HG02973 (cell line): ENCODE measurements around the gene CLEC18B.
A peak's percentile ranks its signal among the peaks of the same experiment; 100 is the strongest.
"Not testable (repeated sequence)": the region's sequence is repeated elsewhere in the genome, so short reads cannot be mapped to it uniquely, and the experiment has no call there.

Experiments
- ATAC-seq: cut with Tn5 transposase; IDR thresholded peaks from one replicate; pipeline ENCODE4 v1.9.1; 2021; ENCODE audit warnings: moderate library complexity; ENCODE audit not compliant: unreplicated experiment

CLEC18B gene

DNA sequence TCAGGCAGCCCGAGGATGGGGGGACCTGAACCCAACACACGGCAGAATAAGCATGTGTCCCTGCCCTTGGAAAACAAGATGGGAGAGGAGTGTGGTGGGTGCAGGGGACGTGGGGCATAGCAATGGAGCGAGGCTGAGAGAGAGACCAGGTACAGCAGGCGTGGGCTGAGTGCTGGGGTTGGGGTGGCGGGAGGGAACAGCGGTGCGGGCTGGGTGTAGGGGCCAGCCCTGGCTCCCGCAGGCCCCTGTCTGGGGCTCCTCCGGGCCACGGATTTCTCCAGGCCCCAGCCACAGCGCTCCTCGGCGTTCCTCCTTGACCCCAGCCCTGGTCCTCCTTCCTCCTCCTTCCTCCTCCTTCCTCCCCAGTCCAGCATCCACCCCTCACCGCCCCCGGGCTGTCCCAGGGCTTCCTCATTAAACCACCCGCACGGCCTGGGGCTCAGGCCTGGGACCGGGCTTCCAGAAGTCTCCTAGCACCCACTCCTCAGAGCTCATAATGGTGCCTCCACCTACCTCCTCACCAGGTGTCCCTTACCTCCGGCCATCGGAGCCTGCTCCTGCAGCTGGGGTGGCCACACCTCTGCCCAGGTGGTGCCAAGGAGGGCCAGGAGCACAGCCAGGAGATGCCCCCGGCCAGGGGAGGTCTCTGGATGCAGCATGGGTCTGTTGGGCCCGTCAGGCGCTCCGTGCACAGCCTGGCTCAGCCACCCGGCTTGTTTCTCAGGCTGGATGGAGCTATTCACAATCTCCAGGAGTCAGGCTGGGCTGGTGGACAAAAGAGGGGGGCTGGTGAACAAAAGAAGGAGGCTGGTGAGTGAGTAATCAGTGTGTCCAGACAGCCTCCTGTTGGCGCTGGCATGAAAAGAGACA lies at the start of gene CLEC18B:
Gene CLEC18B, minus strand, starts transcription at position 867 of the 870 bp plus-strand sequence. Its CDS starts 208 bp downstream, at position 659.
- not testable (repeated sequence) for ATAC-seq

DNA sequence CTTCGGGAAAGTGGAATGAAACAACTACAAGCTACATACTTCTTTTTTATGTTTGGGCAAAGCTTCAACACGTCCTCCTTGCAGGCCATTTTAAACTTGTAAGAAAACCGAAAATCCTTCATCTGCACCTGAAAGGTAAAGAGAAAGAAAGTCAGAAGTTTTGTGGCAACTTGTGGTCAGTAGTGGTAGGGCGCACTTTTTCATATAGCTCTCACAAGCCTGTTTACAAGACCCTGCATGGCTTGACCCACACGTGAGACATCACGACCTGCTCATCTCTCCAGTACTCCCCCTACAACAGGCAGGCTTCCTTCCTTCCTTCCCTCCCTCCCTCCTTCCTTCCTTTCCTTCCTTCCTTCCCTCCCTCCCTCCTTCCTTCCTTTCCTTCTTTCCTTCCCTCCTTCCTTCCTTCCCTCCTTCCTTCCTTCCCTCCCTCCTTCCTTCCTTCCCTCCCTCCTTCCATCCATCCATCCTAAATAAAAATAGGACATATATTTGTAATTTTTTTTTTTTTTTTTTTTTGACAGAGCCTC lies 48.7 kb upstream of the CLEC18B start:
- ATAC-seq, result no peak

DNA sequence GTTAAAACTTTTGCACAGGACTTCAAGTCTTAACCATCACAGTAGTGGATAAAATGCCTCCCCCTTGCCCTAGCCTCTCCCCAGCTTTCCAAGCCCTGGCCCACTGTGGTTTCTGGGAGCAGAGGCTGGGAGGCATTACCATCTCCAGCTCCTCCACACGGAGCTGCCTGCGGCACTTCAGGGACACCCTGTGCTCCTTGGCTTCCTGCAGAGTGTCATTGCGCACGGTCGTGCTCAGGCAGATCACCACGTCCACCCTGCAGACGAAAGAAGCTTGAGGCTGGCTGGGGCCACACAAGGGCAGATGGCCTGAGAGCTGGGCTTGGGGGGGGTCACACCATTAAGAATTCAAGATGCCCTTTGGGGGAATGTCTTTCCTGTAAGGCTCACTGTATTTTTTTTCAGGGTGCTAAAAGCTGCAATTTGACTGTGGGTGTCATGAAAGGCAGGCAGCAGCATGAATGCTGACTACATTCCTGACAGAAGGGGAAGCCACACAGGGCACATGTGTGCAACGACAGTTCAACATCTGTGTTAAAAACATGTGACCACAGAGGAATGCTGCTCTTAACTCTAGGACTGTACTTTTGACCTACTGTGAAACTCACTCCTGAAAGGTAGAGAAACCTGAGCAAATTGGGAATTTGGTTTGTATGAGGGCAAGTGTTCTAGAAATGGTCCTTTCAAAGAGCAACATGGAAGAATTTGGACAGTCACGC lies 47.7 kb upstream of the CLEC18B start:
- ATAC-seq, result no peak

DNA sequence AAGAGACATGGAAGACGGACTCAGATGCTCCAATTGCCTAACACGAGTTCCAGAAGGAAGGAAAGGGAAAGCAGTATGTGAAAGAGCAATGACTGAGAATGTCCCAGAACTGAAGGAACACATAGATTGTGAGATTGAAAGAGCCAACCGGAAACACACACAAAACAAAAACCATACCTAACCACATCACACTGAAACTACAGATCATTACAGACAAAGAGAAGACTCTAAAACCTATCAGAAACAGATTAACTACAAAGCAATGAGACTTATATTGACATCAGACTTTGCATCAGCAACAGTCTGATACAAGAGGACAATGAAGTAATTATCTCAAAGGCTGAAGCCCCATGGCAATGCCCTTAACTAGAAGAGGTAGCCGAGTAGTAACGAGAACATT lies 45.6 kb upstream of the CLEC18B start:
- peak; percentile 48 for ATAC-seq

DNA sequence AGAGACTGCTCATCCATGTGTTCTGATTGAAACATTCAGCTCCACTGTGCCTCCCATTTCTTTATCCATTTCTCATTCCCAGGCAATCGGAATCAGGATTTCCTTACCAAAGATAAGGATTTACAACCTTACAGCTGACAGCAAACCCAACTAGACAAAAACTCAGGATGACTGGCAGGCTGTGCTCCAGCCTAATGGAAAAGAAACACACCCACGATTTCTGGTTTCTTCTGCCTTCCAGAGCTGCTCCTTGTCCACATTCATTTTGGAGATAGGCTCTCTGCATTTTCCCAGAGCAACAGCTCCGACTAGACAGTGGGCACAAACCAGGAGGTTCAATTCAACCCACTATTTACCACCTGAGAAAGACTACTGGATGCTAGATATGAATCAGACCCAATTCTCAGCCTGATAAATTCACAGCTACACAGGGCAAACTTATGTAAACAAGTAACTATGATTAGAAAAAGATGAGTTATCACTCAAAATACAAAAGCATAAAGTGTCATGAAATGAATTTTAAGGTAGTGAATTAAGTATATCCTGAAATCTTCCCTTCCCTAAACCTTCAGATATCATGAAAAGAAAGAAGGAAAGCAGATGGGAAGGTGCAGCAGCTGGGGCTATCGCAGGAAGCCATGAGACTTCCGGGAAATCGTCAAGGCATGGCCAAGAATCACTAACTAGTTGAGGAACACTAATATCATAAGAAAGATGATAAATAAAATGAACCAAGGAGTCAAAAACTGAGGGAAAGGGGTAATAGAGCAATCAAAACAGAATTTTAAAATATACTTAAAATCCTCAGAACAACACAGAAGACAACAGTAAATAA lies 44.8 kb upstream of the CLEC18B start:
- ATAC-seq, result no peak

DNA sequence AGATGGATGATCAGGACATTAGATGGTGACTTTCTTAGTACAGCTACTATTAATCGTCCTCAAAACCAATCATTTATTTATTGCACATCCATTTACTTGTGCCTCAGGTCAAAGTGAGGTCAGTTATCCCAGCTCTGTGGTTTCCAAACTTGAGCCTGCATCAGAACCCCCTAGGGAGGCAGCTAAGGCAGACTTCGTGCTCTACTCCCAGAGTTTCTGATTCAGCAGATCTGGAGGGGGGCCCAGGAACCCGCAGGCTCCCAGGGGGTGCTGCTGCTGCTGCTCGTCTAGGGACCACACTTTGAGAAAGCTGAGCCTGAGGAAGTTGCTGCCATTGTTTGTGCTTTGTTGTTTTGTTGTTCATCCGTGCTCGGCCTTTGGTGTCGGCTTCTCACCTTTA lies 44.0 kb upstream of the CLEC18B start:
- ATAC-seq, result no peak

DNA sequence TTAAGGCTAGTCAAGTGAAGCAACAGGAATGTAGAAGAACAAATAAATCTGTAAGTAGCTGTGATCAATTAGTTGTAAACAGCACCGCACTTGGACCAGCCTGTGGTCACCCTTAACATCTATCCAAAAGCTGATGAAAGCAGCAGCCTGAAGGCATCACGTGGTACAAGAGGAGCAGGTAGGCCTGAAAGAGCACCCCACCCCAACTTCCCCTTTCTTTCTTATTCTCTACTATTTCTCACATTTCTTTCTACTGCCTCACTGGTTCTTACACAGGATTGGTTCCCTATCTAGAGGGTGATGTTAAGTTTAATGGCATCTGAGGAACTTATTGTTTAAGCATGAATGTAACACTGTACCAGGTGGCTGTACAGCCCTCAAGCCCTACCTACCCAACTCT lies 42.6 kb upstream of the CLEC18B start:
- no peak for ATAC-seq

DNA sequence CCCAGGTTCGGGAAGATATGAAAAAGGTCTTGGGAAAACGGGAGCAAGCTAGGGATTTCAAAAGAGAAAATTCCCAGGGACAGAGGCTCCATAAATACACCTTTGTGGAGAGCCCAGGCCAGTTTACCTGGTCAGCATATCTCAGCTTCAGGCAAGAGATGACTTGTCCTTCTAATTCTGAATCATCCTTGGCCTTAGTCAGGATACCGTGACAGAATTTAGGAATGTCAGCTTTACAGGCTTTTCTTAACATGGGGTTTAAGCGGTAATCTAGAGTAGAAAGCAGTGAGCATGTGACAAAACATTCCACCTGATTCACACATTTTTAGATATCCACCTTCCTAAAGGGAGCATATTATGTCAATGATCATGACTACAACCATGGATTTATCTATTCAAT lies 41.1 kb upstream of the CLEC18B start:
- no peak for ATAC-seq

DNA sequence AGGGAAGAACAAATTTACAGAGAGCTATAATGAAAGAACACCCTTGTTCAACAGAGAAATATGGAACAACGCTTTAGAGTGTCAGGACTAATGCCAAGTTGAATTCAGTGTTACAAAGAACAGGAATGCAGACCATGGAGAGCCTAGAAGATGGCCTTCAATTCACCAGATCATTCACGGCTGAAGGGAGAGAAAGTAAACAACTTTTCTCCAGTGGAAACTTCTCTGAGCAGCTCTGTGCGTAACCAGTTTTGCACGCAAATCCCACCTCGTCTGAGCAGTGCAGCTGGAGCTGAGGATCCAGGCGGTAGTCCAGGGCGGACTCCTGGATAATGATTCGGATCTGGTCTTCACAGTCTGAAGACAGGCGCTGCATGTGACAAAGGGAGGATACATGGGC lies 40.5 kb upstream of the CLEC18B start:
- ATAC-seq, result no peak

DNA sequence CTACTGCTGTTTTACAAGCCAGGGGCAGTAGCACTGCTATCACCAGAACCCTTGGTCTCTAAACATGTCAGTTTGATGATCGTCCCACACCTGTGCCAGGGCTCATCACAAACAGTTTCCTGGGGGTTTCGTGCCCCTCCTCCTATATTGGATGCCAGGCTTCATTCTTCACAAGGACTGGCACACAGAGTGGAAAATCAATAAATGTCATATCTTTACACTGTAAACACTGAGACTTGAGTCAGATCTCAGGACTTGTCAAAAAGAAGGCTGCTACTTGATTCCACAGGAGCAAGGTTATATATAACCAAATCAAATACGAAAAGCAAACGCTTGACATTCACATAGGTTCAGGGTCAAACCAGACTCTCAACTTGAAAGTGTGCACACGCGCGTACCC lies 39.3 kb upstream of the CLEC18B start:
- ATAC-seq, result no peak

DNA sequence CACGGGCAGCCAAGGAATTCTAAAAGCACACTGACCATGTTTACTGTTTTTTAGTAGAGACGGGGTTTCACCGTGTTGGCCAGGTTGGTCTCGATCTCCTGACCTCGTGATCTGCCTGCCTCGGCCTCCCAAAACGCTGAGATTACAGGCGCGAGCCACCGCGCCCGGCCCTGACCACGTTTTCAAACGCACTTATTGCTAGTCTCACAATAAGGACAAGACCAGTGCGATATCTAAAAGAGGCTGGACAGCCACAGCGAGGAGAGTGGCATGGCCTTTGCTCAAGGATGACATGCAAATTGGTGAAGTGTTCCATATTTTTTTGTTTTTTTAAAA lies 35.0 kb upstream of the CLEC18B start:
- no peak for ATAC-seq

DNA sequence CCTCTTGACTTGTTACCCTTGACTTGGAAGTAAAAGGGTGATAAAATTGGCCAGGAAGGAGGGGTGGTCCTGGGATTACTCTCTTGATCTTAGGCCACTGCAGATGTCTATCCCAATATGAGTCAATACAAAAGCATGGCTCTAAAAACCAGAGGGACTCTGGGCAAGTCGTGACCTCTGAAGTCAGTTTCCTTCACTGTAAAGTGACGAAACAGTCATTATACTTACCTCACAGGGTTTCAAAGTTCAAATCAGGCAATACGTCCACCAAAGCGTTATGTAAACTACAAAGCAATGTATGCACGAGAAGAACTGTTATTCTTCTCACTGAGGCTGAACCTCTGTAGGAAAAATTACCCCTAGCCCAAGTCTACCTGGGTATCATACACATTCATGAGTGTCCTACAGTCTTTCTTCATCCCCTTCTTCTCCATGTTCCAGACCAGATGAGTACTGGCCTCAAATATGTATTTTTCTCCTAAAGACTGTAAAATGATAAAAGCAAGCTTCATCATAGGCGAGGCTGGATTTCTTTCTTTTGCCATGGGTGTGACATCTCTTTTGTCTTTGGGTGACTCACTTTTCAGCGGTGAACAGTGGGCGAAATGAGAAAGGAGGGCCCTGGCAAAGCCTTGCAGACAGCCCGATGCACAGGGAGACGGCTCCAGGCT lies 34.5 kb upstream of the CLEC18B start:
- ATAC-seq, result no peak

DNA sequence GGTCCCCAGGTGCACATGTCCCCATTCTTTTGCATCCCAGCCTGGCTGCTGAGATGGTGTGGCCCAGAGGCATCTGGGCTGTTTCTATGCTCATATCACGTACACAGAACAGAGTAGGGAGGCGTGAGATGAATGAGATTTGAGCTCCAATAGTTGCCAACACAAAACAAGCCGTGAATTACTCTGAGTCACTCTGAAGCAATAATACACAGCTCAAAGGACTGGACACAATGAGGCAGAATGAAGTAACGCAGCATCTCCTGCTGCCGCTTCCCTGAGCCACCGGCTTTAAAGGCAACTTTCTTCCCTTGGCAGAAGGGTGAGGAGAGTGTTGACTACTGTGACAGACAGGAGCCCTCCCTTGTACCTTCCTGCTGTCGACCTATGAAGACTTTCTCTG lies 33.9 kb upstream of the CLEC18B start:
- no peak for ATAC-seq

DNA sequence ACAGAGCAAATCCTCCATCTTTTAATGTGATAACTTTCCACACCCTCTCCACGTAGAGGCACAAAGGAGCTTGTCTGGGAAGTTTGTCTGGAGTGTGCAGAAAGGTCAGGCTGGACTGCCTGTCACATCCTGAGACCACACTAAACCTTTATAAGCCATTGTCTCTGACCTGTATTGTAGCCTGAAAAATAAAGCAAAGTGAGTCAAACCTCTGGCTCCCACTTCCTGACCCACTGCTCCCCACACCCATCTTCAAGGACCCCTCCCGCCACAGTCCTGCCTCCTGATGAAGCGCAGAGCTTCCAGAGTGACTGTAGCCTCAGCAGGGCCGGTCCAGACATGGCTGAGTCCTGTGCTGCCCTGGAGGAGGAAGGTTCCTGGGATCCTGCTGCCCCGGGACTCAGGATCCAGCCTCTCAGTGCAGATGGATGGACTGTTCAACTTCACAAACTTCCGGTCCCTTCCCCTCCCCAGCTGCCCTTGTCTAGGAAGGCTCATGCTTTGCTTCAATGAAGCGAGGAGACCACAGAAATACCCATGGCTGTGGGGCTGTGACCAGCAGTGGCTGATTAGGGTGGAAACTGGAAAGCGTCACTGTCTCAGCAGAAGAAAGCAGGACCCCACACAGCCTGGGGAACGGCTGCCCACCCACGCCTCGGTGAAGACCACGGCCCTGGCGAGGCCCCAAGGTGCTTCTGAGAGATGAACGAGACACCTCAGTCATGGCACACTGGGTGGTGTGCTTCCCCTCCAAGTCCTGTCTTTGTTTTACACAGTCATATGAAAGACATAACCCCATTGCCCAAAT lies 30.9 kb upstream of the CLEC18B start:
- ATAC-seq, result peak; percentile 77

DNA sequence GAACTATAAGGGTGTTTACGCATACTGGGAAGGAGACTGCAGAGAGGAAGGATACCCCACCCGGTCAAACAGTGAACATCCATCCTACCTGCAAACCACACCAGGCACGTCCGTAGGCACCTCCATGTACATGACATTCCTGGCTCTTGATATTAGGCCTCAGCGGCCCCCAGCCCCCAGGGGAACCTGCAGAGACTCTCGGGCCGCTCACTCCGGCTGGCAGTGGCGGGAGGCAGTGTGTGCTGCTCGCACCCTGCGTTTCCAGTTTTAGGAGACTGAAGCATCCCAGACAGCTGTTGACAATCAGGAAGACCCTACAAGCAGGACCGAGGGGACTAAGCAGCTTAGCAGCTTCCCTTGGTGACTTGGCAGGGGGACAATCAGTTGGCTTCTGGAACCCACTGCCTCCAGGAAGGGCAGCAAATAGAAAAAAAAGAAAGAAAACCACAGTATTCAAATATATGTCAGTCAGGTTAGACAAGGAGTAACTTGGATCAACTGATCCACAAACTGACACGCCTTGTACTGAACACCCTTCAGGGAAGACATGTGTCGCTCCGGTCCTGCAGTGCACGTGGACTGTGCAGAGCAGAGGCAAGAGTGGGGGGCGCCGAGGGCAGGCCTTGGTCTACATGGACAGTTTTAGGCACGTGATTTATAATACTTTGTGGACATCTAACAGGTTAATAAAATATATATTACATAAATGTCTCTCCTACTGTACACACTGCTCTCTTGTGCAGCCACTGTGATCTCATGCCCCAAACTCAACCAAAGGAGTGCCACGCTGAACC lies 29.9 kb upstream of the CLEC18B start:
- no peak for ATAC-seq

DNA sequence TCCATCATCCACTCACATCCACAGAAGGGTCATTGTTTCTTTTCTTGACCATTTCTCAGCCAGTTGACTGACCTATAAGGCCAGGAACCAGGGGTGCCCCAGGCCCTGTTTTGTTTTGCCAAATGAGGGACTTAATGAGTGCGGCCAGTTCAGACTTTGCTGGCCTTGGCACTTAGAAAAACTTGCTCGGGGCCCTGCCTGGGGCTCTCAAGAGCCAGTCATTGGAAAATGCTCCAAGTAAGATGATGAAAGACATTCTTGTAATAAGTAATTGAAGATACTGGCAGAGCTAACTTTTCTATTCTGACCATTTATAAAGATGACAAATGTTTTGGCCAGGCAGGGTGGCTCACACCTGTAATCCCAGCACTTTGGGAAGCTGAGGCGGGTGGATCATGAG lies 29.0 kb upstream of the CLEC18B start:
- ATAC-seq, result no peak

DNA sequence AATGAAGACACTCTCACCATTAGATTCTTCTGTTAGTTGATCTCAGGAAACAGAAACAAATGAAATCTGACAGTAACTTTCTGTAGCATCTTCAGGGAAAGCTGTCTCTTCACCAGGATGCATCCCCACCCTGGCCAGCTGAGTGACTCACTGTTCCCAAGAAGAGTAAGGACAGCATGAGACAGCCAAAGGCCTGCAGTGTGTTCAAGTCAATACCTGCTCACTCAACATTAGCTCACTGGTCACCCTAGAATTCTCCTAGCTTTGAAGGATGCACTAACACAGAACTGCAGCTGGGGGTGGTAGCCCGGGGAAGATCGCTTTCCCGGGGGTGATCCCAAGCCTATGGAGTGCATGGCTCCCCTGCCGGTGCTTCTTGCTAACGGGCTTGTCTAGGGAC lies 28.2 kb upstream of the CLEC18B start:
- ATAC-seq, result no peak

DNA sequence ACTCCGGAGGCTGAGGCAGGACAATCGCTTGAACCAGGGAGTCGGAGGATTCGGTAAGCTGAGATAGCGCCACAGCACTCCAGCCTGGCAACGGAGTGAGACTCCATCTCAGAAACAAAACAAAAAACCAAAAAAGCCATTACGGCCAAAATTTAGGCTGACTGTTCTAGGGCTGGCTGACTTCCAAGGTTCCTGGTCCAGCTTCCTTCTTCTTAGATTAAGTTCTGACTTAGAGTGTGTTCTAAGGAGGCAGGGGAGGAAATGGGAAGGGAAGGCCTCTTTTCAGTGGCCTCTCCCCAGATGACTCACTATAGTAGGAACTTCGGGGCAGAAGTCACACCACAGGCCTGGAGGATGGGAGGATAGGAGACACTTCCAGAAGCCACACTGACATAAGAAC lies 27.7 kb upstream of the CLEC18B start:
- no peak for ATAC-seq

DNA sequence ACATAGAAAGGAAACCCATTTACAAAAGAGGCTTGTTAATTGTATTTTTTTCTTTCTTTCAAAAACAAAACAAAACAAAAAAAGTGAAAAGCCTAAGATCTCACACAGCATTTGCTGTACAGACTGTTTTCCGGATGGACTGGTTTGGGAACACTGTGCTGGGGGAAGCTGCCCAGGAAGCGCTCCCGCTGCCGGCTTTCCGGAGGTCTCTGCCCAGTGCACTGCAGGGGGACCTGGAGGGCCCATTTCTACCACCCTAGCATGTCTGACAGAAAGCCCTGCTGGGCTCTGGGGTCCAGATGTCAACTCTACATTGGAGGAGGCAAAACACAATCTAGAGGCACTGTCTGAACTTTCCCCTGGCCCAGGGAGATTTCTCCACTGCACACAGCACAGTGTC lies 26.3 kb upstream of the CLEC18B start:
- no peak for ATAC-seq
